Effector memory CD4-positive, alpha-beta T cell (primary cell): ENCODE results near the gene NOLC1.

Experiments
- DNase-seq, 3 donors: peaks; one replicate each; pipeline ENCODE4 v3.0.0-alpha.2; 2020
- H3K27ac ChIP-seq: 2 replicates; pipeline ENCODE4 v1.7.0; 2013; ENCODE audit warnings: mild to moderate bottlenecking, low read length, moderate library complexity; ENCODE audit not compliant: insufficient read depth, poor library complexity, severe bottlenecking
- H3K27me3 ChIP-seq: replicated peaks from 2 replicates; pipeline ENCODE4 v1.7.0; 2013; ENCODE audit warnings: mild to moderate bottlenecking, low read length; ENCODE audit not compliant: insufficient read depth, control insufficient read depth, poor library complexity, severe bottlenecking
- H3K36me3 ChIP-seq: 2 replicates; pipeline ENCODE4 v1.7.0; 2013; ENCODE audit warnings: mild to moderate bottlenecking, low read length, moderate library complexity; ENCODE audit not compliant: control insufficient read depth, insufficient read depth
- H3K4me1 ChIP-seq: 2 replicates; pipeline ENCODE4 v1.7.0; 2013; ENCODE audit warnings: low read length, mild to moderate bottlenecking; ENCODE audit not compliant: control insufficient read depth, insufficient read depth, poor library complexity, severe bottlenecking
- H3K4me3 ChIP-seq: 2 replicates; pipeline ENCODE4 v1.7.0; 2013; ENCODE audit warnings: low read length, low read depth, mild to moderate bottlenecking; ENCODE audit not compliant: insufficient read depth, poor library complexity, severe bottlenecking
- H3K9me3 ChIP-seq: 2 replicates; pipeline ENCODE4 v1.7.0; 2013; ENCODE audit warnings: mild to moderate bottlenecking, low read length, moderate library complexity; ENCODE audit not compliant: control insufficient read depth

NOLC1 gene

GRCh38 chr10:102153093-102153620 is 968 bp downstream of the NOLC1 start:
- Histone ChIP-seq H3K36me3 (peaks cover 29% of the 10 kb centered on the region), H3K9me3 (no peaks in the 10 kb centered on the region), H3K4me3 (peak overlapping the region; percentile 84), H3K4me1 (peaks cover 12% of the 10 kb centered on the region), H3K27me3 (no peaks in the 10 kb centered on the region), H3K27ac (peak overlapping the region; percentile 81)
- DNase-seq, result no peak

GRCh38 chr10:102154466-102155116 is 2.4 kb downstream of the NOLC1 start:
- Histone ChIP-seq H3K4me1 (peaks cover 12% of the 10 kb centered on the region), H3K27ac (no peak overlapping the region), H3K36me3 (peaks cover 32% of the 10 kb centered on the region), H3K4me3 (no peak overlapping the region), H3K27me3 (no peaks in the 10 kb centered on the region), H3K9me3 (no peaks in the 10 kb centered on the region)
- DNase-seq, result no peak

- Histone ChIP-seq H3K4me1 (peaks cover 12% of the 10 kb centered on the region), H3K27me3 (no peaks in the 10 kb centered on the region), H3K27ac (peak overlapping the region; percentile 12), H3K36me3 (peaks cover 58% of the 10 kb centered on the region), H3K4me3 (no peak overlapping the region), H3K9me3 (no peaks in the 10 kb centered on the region)
- DNase-seq, result no peak
These were observed 5.0 kb downstream of the NOLC1 start for GRCh38 chr10:102157224-102157623.

GRCh38 chr10:102159051-102159597 is 6.9 kb downstream of the NOLC1 start:
- H3K27ac ChIP-seq, result no peak overlapping the region
- no peak for DNase-seq
- H3K4me3 ChIP-seq, result no peak overlapping the region
- H3K4me1 ChIP-seq, result no peaks in the 10 kb centered on the region
- H3K36me3 ChIP-seq, result peaks cover 75% of the 10 kb centered on the region
- H3K27me3 ChIP-seq, result no peaks in the 10 kb centered on the region
- H3K9me3 ChIP-seq, result no peaks in the 10 kb centered on the region

- no peaks in the 10 kb centered on the region for H3K27me3 ChIP-seq
- H3K9me3 ChIP-seq, result no peaks in the 10 kb centered on the region
- DNase-seq, result no peak
- no peak overlapping the region for H3K4me3 ChIP-seq
- no peak overlapping the region for H3K27ac ChIP-seq
- H3K36me3 ChIP-seq, result peaks cover 75% of the 10 kb centered on the region
- H3K4me1 ChIP-seq, result no peaks in the 10 kb centered on the region
These were observed 7.6 kb downstream of the NOLC1 start for GRCh38 chr10:102159831-102160230.

GRCh38 chr10:102163342-102163989 is 11.3 kb downstream of the NOLC1 start:
- no peaks in the 10 kb centered on the region for H3K9me3 ChIP-seq
- DNase-seq, result no peak
- H3K4me3 ChIP-seq, result no peak overlapping the region
- no peak overlapping the region for H3K27ac ChIP-seq
- peaks cover 54% of the 10 kb centered on the region for H3K36me3 ChIP-seq
- H3K4me1 ChIP-seq, result no peaks in the 10 kb centered on the region
- H3K27me3 ChIP-seq, result no peaks in the 10 kb centered on the region

- Histone ChIP-seq H3K4me3 (no peak overlapping the region), H3K4me1 (no peaks in the 10 kb centered on the region), H3K9me3 (no peaks in the 10 kb centered on the region), H3K27ac (no peak overlapping the region), H3K27me3 (no peaks in the 10 kb centered on the region), H3K36me3 (peaks cover 10% of the 10 kb centered on the region)
- DNase-seq, result no peak
These were observed 15.7 kb downstream of the NOLC1 start for GRCh38 chr10:102167861-102168260.

GRCh38 chr10:102170602-102171001 is 18.4 kb downstream of the NOLC1 start:
- H3K9me3 ChIP-seq, result no peaks in the 10 kb centered on the region
- H3K4me1 ChIP-seq, result no peaks in the 10 kb centered on the region
- no peak overlapping the region for H3K4me3 ChIP-seq
- no peak for DNase-seq
- no peaks in the 10 kb centered on the region for H3K36me3 ChIP-seq
- H3K27me3 ChIP-seq, result no peaks in the 10 kb centered on the region
- no peak overlapping the region for H3K27ac ChIP-seq

- Histone ChIP-seq H3K4me3 (no peak overlapping the region), H3K9me3 (no peaks in the 10 kb centered on the region), H3K27ac (no peak overlapping the region), H3K27me3 (no peaks in the 10 kb centered on the region), H3K36me3 (no peaks in the 10 kb centered on the region), H3K4me1 (no peaks in the 10 kb centered on the region)
- no peak for DNase-seq
These were observed 20.1 kb downstream of the NOLC1 start for GRCh38 chr10:102172288-102172687.

GRCh38 chr10:102175415-102175814 is 23.2 kb downstream of the NOLC1 start:
- DNase-seq, result no peak
- no peaks in the 10 kb centered on the region for H3K9me3 ChIP-seq
- no peak overlapping the region for H3K27ac ChIP-seq
- H3K4me1 ChIP-seq, result no peaks in the 10 kb centered on the region
- no peaks in the 10 kb centered on the region for H3K36me3 ChIP-seq
- H3K4me3 ChIP-seq, result no peak overlapping the region
- no peaks in the 10 kb centered on the region for H3K27me3 ChIP-seq
